DND-41 (cell line): ENCODE measurements around the gene PACSIN1.

ENCODE experiments used
- ATAC-seq: fragments of 200-7000 bp; cut with Tn5 transposase; 3 replicates; pipeline ENCODE4 v1.9.1; 2021; ENCODE audit warnings: low read depth; ENCODE audit not compliant: insufficient read depth
- DNase-seq: peaks from one replicate; pipeline ENCODE4 v3.0.0-alpha.2; 2020
- H2AFZ ChIP-seq: 2 replicates; pipeline ENCODE4 v1.6.0; 2012; ENCODE audit warnings: low read depth, low read length
- H3K27ac ChIP-seq: 2 replicates; pipeline ENCODE4 v1.5.1; 2012; ENCODE audit warnings: low read length, inconsistent platforms
- H3K27me3 ChIP-seq: fragments of 200-600 bp; sonication (generic); 2 replicates; pipeline ENCODE4 v1.6.0; 2012; ENCODE audit warnings: low read length, mild to moderate bottlenecking, inconsistent platforms; ENCODE audit not compliant: insufficient read depth, poor library complexity
- H3K36me3 ChIP-seq: 2 replicates; pipeline ENCODE4 v1.5.1; 2012; ENCODE audit warnings: low read length, inconsistent platforms; ENCODE audit not compliant: insufficient read depth
- H3K4me1 ChIP-seq: 2 replicates; pipeline ENCODE4 v1.5.1; 2012; ENCODE audit warnings: mild to moderate bottlenecking, low read length; ENCODE audit not compliant: insufficient read depth
- H3K4me2 ChIP-seq: 2 replicates; pipeline ENCODE4 v1.6.0; 2012; ENCODE audit warnings: mild to moderate bottlenecking, moderate library complexity, low read length, inconsistent platforms; ENCODE audit not compliant: insufficient read depth
- H3K4me3 ChIP-seq, 2 experiments: fragments of 200-600 bp in 1 of 2; shearing (Covaris generic) in 1 of 2; 2 replicates each; pipeline ENCODE4 v1.5.1; 2012 to 2016; ENCODE audit warnings: inconsistent platforms in 2 of 2, low read length in 2 of 2, mild to moderate bottlenecking in 2 of 2, low read depth in 1 of 2, moderate library complexity in 1 of 2
- H3K79me2 ChIP-seq: 2 replicates; pipeline ENCODE4 v1.6.0; 2012; ENCODE audit warnings: low read length, inconsistent platforms; ENCODE audit not compliant: insufficient read depth
- H3K9ac ChIP-seq: 2 replicates; pipeline ENCODE4 v1.6.0; 2012; ENCODE audit warnings: low read depth, mild to moderate bottlenecking, inconsistent platforms, low read length, moderate library complexity
- H3K9me3 ChIP-seq: 2 replicates; pipeline ENCODE4 v1.5.1; 2012; ENCODE audit warnings: low read length, moderate library complexity, mild to moderate bottlenecking, inconsistent platforms; ENCODE audit not compliant: insufficient read depth, severe bottlenecking
- H4K20me1 ChIP-seq: 2 replicates; pipeline ENCODE4 v1.6.0; 2012; ENCODE audit warnings: low read length; ENCODE audit not compliant: insufficient read depth
- CTCF ChIP-seq: IDR thresholded peaks from 2 replicates; pipeline ENCODE4 v1.5.1; 2012; ENCODE audit warnings: borderline replicate concordance, low read length, moderate library complexity, mild to moderate bottlenecking; ENCODE audit not compliant: poor library complexity, severe bottlenecking; ENCODE audit errors: extremely low read depth
- EZH2 ChIP-seq: IDR thresholded peaks from 3 replicates; pipeline ENCODE4 v1.6.1; 2012; ENCODE audit warnings: borderline replicate concordance, low read depth, mild to moderate bottlenecking, moderate library complexity, low read length, inconsistent platforms; ENCODE audit not compliant: severe bottlenecking

Gene PACSIN1

DNA sequence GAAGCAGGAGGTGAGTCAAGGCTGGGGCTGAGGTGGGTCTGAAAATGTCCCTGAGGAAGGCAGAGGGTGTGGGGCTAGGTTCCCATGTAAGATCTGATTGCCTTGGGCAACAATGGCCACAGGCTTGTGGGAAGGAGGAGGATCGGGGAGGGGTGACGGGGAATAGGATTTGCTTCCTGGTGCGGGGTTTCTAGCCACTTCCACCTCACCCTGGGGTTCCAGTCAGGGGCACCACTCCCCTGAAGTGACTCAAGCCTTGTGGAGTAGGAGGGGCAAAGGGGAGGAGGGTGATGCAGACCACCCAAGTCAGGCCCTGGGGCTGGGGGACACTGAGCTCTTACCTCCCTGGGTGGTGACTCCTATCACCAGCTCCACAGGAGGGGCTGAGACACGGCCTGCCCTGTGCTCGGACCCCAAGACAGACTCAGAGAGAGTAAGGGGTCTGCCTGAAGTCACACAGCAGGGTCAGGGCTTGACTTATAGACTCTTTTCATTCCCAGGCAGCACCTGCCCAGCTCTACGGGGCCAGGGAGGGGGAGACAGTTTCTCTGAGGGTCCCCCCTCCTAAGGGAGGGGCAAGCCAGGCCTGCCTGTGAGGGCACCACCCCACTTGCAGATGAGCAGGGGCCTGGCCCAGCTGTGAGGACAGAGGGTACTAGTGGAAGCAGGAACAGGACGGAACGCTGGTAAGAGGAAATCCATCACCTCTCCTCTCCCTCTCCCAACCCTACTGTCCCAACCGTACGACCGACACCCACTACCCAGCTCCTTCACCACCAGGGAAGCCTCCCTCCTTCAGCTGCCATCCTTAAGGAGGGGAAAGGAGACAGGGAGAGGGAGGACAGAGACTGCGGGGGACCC is 102.7 kb downstream of the PACSIN1 start:
- TF ChIP-seq CTCF (no peak), EZH2 (no peak)

GRCh38 chr6:34569361-34569973 is 103.6 kb downstream of the PACSIN1 start:
- Histone ChIP-seq H3K36me3 (no peaks in the 10 kb centered on the region), H3K4me3 (no peak overlapping the region), H3K4me1 (no peaks in the 10 kb centered on the region), H2AFZ (no peak overlapping the region), H3K9me3 (no peaks in the 10 kb centered on the region), H3K9ac (no peak overlapping the region), H4K20me1 (no peaks in the 10 kb centered on the region; the same call in 1 of the 2 replicates), H3K79me2 (no peaks in the 10 kb centered on the region), H3K27ac (no peak overlapping the region), H3K27me3 (no peaks in the 10 kb centered on the region), H3K4me2 (no peak overlapping the region)
- no peak for TF ChIP-seq CTCF
- TF ChIP-seq EZH2, result no peak
- ATAC-seq (no peak; the same call in 2 of the 3 replicates), DNase-seq (no peak)

More for the DNA sequence above, 102.7 kb downstream of the PACSIN1 start:
- no peak overlapping the region for H3K4me3 ChIP-seq
- DNase-seq (no peak), ATAC-seq (no peak)
- H3K4me1 ChIP-seq, result no peaks in the 10 kb centered on the region
- no peaks in the 10 kb centered on the region for H3K79me2 ChIP-seq
- H2AFZ ChIP-seq, result no peak overlapping the region
- no peak overlapping the region for H3K4me2 ChIP-seq
- no peaks in the 10 kb centered on the region for H3K36me3 ChIP-seq
- H3K9me3 ChIP-seq, result no peaks in the 10 kb centered on the region
- no peak overlapping the region for H3K9ac ChIP-seq
- H3K27me3 ChIP-seq, result no peaks in the 10 kb centered on the region
- H4K20me1 ChIP-seq, result peaks cover 3% of the 10 kb centered on the region; the same call in 1 of the 2 replicates
- H3K27ac ChIP-seq, result no peak overlapping the region

- no peaks in the 10 kb centered on the region; the same call in 1 of the 2 replicates for H4K20me1 ChIP-seq
- DNase-seq (no peak), ATAC-seq (no peak)
- no peak overlapping the region for H2AFZ ChIP-seq
- no peaks in the 10 kb centered on the region for H3K36me3 ChIP-seq
- H3K4me1 ChIP-seq, result no peaks in the 10 kb centered on the region
- no peak overlapping the region for H3K9ac ChIP-seq
- no peaks in the 10 kb centered on the region for H3K9me3 ChIP-seq
- H3K27me3 ChIP-seq, result no peaks in the 10 kb centered on the region
- H3K79me2 ChIP-seq, result no peaks in the 10 kb centered on the region
- no peak for TF ChIP-seq EZH2
- TF ChIP-seq CTCF, result no peak
- no peak overlapping the region for H3K27ac ChIP-seq
- no peak overlapping the region for H3K4me3 ChIP-seq
- H3K4me2 ChIP-seq, result no peak overlapping the region
Measured at GRCh38 chr6:34570066-34570833, 104.4 kb downstream of the PACSIN1 start.
